Measurements from ENCODE around the gene RYR3. TPM values are rescaled to one million over a fixed set of nuclear protein-coding genes. Genes with fewer than 3 reads are reported as not detected.
A peak's percentile ranks its signal among the peaks of the same experiment; 100 is the strongest.

The RYR3 gene
- total RNA-seq, 1 donor: 5.4 TPM

DNA sequence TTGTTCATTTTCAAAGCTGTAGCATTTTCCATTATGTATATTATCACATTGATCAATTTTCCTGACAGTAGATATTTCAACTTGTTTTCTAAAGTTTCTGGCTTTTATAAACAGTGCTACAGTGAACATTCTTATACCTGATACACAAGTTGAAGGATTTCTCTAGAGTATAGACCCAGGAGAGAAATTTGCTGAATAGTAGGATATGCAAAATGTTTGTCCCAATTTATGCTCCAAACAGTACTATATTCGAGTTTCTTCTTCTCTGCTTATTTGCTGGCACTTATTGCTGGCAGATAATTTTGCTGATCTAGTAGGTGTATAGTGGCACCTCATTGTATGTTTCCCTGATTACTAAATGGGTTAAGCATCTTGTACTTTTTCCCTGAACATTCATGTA lies 540.3 kb downstream of the RYR3 start:
- no peak for DNase-seq (ENCODE audit: low read depth in 2 of 3, low spot score in 2 of 3)

DNA sequence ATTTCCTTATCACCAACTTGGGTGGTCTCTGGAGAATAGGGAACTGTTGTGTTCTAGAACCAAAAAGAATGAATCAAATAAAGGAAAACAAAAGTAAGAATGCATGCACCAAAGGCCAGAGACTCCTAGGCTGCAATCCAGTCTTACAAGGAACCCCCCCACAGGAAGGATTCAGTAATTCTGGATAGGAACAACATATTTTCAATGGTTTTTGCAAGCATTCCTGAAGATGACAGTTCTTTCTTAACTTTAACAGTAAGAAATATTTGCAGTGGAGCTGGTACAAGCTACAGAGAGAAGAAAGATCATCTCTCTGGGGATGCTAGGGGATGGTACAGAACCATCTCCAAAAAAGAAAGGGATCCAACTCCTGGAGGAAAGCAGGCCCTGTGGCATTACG lies 541.3 kb downstream of the RYR3 start:
- DNase-seq (ENCODE audit: low read depth in 2 of 3, low spot score in 2 of 3): no peak

DNA sequence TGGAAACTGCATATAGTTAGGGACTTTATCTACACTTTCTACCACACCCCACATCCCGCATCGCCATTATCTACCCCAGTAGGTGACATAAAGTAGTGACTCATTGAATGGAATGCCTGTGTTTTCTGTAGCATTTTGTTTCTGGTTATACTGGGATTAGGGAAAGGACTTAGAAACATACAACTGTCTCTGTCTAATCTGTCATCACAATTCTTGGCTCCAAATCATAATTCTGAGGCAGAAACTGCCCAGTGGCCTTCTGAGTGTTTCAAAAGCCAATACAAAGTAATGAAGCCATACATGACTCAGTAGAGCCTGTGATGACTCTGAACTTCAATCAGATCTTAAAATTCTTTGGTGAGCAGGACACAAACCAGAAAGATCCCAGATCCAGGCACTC lies 541.8 kb downstream of the RYR3 start:
- no peak for DNase-seq (ENCODE audit: low read depth in 2 of 3, low spot score in 2 of 3)

DNA sequence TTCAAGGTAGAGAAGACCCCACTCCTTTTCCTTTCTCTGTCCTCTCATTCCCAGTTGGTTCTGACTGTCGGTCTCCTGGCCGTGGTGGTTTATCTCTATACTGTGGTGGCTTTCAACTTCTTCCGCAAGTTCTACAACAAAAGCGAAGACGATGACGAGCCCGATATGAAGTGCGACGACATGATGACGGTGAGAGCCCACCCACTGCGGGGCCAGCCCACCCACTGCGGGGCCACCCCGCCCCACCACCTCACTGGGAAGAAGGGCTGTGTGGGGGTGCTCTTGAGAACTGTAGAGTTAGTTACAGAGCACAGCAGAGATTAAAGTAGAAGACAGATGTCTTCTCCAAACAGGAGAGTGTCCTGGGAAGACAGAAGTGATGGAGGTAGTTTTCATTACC lies 547.0 kb downstream of the RYR3 start:
- no peak for DNase-seq (ENCODE audit: low read depth in 2 of 3, low spot score in 2 of 3)

DNA sequence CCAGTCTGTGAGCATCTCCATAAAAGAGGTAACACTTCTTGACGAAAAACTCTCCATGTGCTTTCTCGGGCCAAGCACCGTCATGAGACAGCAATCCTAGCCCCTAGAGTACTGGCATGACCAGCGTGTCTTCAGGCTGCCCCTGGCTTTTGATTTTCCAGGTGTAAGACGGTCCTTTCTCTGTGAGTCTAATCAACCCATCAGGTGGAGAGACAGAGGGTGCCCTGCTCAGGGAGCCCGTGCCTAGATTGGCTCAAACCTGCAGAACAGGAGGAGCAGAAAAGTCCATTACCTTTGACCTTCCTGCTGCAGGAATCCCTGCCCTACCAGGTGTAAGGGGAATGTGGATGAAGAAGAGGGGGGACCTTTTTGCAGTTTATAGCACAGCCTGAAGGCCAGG lies 548.1 kb downstream of the RYR3 start:
- no peak for DNase-seq (ENCODE audit: low read depth in 2 of 3, low spot score in 2 of 3)

DNA sequence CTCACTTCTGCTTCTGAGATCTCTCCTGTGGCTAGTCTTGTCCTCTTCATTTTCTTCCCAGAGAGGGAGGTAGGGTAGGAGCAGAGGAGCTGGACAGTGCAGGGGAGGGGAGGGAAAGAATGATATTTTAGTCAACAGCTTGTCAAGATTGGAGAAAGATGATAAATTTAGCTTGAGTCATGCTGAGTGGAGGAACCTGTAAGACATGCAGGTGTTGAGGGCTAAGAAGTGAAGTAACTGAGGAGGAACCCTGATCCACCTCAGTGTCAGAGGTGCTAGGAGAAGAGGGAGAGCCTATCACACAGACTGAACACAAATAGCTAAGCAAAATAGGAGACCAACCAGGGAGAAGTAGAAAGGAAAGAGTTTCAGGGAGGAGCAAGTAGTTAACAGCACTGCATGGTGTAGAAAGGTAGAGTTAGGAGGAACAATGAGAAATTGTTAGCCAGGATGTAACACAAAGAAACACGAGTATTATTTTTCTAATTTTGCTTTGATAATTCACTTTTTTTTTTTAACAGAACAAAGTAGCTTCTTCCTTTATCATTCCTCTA lies 549.3 kb downstream of the RYR3 start:
- DNase-seq (ENCODE audit: low read depth in 2 of 3, low spot score in 2 of 3): no peak

DNA sequence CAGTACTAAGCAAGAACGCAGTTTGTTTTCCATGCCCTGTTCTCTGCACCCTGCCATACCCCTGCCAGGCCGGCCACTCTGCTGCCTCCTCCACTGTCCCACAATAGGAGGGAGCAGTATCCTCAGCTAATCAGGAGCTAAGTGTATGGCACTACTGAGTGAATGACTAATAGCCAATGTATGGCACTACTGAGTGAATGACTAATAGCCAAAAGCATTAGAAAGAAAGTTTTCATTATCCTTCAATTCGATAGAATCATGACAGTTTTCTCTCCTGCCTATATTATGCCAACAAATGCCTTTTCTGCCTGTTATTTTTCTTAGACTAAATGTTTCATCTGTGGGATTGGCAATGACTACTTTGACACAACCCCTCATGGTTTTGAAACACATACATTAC lies 550.0 kb downstream of the RYR3 start:
- no peak for DNase-seq (ENCODE audit: low read depth in 2 of 3, low spot score in 2 of 3)

DNA sequence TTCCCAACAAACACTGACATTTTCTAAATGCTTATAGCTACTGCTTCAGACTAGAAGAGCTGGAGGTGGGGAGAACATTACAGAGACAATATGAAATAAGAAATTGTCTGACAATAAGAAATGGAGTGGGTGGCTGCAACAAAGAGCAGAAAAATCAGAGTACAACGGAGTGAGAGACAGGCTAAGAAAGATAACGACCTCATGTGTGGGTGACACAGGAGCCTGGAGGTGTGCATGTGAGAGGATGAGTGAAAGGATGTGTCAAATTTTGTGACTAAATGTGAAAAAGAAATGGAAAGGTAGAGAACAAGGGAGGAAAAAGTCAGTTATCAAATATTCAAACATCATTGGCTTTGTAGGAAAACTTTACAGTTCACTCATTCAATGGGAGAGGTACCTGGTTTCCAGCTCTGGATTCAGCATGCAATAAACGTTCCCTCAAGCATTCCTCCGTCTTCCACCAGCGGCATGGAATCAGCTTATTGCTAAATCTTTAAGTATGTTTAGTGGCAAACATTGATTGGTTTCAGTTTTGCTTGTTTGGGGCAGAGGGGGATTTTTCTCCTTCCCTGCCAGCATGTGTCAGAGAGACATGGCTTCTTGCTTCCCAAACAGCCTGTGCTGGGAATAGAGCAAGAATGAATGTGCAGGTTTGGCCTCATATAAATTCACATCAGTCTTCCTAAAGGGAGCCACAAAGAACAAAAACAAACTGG lies 553.8 kb downstream of the RYR3 start:
- no peak for DNase-seq (ENCODE audit: low read depth in 2 of 3, low spot score in 2 of 3)

DNA sequence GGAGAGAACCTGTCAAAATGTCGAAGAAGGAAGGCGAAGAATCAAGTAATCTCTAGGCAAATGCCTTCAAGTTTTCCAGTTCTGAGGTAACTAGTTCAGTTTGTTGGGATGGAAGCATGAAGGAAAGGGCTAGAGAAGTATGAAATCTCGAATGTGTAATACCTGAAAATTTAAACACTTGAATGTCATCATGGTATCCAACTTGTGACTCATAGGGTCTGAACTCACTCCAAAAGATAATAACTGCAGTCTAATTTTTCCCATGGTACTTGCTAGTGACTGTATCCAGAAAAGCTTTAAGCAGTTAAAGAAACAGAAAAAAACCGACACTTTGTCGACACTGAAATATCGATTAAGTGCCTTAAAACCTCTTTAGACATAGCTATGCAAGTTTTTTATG lies 554.6 kb downstream of the RYR3 start:
- no peak for DNase-seq (ENCODE audit: low read depth in 2 of 3, low spot score in 2 of 3)

DNA sequence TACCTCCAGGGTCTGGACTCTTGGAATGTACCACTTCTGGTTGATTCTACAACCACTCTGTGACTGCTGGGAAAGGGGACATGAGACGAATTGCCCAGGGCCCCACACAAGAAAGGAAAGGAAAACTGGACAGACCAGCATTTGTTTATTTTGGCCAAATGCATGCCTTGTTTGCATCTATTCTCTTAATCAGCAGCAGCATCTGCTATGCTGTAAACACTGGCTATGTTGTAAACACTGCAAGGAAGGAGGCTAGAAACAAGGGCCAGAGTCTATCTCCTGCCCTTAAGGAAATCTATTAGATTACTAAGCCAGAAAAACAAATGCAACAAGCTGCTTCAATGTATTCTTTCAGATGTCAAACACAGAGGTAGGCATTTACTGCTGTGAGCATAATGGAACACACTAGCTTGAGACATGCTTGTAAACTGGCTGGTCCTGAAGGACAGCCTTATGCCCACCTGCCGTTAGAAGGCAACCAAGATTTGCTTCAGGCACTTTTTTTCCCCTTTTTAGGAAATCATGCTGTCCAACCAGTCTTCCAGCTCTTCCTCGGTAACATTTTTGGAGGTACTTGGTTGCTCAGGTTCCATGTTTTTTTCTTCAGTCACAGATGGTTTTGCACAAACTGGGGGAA lies 555.5 kb downstream of the RYR3 start:
- DNase-seq (ENCODE audit: low read depth in 2 of 3, low spot score in 2 of 3): no peak

DNA sequence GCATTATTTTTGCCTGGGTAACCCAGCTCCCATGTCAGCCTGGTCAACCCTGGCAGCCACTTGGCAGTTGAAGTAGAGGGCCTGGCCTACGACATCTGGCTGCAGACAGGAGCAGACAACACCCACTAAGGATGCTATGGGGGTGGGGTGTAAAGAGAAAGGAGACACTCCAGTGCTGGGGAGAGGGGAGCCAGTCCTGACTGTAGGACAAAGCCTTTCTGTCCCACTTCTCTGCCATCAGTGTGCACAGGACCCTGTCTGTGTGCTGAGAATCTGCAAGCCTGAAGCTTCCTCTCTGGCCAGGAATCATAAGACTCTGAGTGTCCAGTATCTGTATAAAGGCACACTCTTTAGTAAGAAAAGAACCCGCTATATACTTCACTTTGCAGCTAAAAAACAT lies 561.2 kb downstream of the RYR3 start:
- no peak for DNase-seq (ENCODE audit: low read depth in 2 of 3, low spot score in 2 of 3)

DNA sequence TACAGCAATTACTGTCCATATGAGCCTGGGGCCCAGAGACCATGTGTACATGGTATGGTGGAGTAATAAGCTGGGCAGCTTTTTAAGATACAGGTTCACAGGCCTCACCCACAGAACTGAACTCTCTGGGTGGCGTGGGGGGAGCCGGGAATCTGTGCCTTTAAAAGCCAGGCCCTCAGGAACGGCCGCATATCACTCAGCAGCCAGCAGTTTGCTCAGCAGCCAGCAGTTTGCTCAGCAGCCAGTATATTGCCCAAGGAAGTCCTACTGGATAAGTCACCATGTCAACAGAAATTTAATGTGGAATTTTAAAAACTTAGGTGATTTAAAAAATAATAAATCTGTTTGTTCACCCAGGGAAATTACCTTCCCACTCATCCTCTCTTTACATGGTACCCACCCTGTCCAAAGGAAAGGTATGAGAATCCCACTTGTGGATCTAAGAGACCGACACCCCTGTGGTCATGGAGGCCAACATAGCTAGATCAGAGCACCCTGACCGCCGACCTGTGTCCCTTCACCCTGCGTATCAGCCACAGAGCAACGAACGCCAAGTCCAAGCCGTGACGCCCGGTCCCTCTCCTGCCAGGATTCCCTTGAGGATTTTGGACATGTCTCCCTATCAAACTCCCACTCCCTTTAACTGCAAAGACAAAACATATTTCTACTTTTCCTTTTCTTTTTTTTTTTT lies 561.8 kb downstream of the RYR3 start:
- DNase-seq (ENCODE audit: low read depth in 2 of 3, low spot score in 2 of 3): no peak

DNA sequence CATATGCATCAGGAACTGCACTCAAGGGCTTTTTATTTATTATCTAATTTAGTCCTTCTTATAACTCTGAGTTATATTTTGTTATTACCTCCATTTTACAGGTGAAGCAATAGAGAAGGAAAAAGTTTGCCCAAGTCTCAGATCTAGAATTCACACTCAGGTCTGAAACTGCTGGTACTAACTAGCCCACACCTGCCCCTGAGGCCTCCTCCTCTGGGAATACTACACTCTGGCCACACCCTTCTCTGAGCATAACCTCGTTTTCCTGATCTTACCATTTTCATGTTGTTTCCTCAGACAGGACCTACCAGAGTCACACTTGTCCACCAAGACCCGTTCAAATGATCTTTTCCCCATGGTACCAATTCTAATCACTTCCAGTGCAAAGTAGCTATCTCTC lies 563.4 kb downstream of the RYR3 start:
- no peak for DNase-seq (ENCODE audit: low read depth in 2 of 3, low spot score in 2 of 3)

DNA sequence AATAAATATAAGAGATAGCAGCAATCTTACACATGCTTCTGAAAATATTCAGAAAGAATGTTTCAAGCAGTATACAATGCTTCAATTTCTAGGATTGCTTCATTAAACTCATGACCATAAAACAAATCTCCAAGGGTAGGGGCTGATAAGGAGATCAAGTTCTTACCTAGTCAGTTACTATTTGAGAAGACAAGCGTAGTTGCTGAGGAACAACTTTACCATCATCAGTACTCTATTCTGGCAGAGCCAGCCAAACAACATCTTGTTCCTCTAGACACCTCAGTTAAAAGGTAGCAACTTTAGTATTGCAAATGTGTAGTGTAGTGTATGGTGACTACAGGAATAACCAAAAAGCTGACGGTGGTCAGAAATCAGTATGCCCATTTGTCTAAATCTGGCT lies 572.2 kb downstream of the RYR3 start:
- no peak for DNase-seq (ENCODE audit: low read depth in 2 of 3, low spot score in 2 of 3)

DNA sequence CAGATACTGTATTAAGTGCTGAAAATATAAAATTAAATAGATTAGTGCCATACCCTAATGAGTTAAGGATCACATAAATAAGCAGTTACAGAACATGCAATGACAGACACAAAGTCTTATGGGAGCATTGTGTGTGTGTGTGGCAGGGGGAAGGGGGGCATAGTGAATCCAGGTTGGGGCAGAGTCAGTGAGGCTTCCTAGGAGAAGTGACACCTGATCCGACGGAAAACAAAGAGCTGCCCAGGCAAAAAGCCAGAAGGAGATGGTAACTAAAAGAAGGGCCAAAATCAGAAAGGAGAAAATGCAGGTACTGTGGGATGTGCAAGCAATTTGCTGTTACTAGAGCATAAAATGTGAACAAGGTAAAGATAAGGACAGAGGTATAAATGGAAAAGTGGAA lies 577.4 kb downstream of the RYR3 start:
- no peak for DNase-seq (ENCODE audit: low read depth in 2 of 3, low spot score in 2 of 3)

DNA sequence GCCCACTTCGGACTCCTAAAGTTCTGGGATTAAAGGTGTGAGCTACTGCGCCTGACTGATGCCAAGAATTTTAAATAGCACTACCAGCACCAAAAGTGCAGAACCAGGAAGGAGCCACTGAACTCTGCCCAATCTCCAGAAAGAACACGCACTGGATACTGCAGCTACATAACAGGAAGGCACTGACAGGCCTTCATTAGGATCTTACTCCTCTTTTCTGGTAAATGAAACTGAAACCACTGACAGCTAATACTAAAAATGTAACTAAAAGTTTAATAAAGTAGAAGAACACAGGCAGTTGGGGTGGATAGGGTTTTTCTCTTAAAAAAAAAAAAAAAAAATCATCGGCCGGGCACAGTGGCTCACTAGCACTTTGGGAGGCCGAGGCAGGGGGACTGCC lies 583.4 kb downstream of the RYR3 start:
- peak in 1 of 3 donors; percentile 39 for DNase-seq (ENCODE audit: low read depth in 2 of 3, low spot score in 2 of 3)

DNA sequence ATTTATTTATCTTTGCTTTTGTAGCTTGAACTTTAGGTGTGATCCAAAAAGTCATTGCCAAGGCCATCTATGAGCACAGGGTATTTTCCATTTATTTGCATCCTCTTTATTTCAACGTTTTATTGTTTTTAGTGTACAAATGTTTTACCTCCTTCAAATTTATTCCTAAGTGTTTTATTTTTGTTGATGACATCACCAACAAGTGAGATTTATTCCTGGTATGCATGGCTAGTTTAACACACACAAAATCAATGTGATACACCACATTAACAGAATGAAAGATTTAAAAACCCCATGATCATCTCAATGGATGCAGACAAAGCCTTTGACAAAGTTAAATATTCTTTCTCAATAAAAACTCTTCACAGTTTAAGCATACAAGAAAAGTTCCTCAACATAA lies 591.3 kb downstream of the RYR3 start:
- DNase-seq (ENCODE audit: low read depth in 2 of 3, low spot score in 2 of 3): no peak

DNA sequence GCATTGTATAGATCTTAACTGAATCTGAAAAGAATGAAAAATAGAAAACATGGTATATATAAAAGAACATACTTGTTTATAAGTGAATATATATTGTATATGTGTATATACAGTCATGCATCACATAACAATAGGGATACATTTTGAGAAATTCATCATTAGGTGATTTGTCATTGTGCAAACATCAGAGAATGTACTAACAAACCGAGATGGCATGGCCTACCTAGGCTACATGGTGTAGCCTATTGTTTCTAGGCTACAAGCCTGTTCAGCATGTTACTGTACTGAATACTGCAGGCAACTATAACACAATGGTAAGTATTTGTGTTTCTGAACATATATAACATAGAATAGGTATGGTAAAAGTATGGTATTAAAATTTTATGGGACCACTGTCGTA lies 592.9 kb downstream of the RYR3 start:
- DNase-seq (ENCODE audit: low read depth in 2 of 3, low spot score in 2 of 3): no peak

DNA sequence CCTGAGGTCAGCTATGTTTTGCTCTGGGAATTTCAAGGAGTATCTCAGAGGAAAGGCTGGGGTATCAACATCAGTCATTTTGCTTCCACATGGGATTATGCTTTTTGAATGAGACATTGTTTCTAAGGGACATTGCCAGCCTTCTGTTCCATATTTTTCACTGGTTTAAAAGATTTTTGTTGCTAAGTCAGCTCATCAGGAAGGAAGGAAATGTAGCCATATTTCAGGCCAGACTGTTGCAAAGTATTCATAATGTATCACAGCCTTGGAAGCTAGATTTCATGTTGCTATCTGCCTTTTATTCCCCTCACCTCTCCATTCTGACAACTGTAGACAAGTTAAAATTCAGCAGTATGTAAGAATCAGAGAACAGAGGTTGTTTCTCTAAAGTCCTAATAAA lies 596.6 kb downstream of the RYR3 start:
- no peak for DNase-seq (ENCODE audit: low read depth in 2 of 3, low spot score in 2 of 3)

DNA sequence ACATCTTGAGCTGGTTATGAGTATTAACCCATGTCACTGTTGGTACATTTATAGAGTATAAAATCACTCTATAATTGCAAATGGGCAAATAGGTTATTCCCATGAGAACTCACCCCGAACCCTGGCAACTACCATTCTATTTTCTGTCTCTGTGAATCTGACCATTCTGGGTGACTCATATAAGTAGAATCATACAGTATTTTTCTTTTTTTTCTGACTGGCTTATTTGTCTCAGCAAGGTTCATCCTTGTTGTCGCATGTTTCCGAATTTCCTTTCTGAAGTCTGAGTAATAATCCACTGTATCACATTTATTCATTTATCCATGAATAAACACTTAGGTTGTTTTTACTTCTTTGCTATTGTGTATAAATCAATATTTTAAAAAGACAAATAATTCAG lies 597.6 kb downstream of the RYR3 start:
- DNase-seq (ENCODE audit: low read depth in 2 of 3, low spot score in 2 of 3): no peak

DNA sequence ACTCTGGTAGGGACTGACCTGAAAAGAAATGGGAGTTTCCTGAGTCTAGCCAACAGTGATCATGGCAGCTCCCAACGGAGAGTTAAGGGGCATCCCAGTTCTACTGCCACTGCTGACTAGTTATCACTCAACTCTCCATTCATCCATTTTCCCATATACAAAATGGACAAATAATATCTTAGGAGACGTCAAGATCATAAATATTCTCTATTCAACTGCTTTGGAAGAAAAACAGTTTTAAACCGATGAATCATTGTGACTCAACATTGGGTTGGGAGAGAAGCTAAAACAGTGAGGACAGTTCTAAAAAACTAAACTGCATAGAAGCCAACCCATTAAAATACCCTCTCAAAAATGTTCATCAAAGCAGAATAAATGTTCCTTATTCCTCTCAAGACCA lies 600.0 kb downstream of the RYR3 start:
- DNase-seq (ENCODE audit: low read depth in 2 of 3, low spot score in 2 of 3): no peak

DNA sequence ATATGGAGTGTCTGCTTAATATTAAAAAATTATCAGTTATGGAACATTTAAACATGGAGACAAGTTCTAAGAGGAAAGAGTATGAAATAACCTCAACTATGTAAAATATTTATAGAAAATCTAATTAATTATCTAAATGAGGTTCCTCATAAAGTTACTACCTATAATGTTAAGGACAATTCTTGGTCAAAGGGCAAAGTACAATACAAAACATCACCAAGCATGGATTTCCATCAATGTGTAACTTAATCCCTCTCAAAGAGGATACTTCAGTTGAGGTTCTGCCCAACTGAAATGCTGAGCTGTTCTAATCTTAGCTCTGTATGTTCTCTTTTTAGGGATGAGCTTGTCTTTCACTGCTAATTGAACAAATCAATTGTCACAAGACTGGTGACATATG lies 601.6 kb downstream of the RYR3 start:
- DNase-seq (ENCODE audit: low read depth in 2 of 3, low spot score in 2 of 3): no peak

Data from hematopoietic multipotent progenitor cell (in vitro differentiated cells).